ENCODE results near the gene ADGRF5.

DNA sequence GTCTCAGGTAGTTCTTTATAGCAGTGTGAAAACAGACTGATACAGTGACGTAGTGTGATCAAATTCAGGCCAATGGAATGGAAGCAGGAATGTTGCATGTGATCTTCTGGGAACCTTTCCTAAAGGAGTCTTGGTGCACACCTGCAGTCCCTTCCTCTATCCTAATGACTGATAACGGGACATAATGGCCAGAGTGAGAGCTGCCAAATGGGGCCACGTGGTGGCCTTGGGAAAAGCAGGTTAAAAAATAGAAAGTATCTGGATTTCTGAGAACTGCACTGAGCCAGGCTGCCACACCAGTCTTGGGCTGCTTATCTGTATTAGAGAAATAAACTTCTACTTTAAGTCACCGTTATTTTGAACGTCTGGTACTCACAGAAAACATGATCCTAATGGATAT lies 76.6 kb downstream of the ADGRF5 start:
- TF ChIP-seq, protein P1, sequence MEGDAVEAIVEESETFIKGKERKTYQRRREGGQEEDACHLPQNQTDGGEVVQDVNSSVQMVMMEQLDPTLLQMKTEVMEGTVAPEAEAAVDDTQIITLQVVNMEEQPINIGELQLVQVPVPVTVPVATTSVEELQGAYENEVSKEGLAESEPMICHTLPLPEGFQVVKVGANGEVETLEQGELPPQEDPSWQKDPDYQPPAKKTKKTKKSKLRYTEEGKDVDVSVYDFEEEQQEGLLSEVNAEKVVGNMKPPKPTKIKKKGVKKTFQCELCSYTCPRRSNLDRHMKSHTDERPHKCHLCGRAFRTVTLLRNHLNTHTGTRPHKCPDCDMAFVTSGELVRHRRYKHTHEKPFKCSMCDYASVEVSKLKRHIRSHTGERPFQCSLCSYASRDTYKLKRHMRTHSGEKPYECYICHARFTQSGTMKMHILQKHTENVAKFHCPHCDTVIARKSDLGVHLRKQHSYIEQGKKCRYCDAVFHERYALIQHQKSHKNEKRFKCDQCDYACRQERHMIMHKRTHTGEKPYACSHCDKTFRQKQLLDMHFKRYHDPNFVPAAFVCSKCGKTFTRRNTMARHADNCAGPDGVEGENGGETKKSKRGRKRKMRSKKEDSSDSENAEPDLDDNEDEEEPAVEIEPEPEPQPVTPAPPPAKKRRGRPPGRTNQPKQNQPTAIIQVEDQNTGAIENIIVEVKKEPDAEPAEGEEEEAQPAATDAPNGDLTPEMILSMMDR (conservative IDR thresholded peaks at IDR 0.05; ENCODE audit: low read depth, low read length): no peak
- no peak for TF ChIP-seq EZH2 (IDR thresholded peaks at IDR 0.05; ENCODE audit: borderline replicate concordance, low read depth, low read length, poor library complexity, severe bottlenecking)
